Stimulated activated CD4-positive, alpha-beta T cell treated with anti-CD3 and anti-CD28 coated beads, TNF-alpha, amount 100 ng/mL, for 48 hours (primary cell): ENCODE measurements around the gene WFIKKN2.
"Not testable (repeated sequence)": the region's sequence is repeated elsewhere in the genome, so short reads cannot be mapped to it uniquely, and the experiment has no call there.

Experiments
- DNase-seq, 3 donors: peaks; one replicate each; pipeline ENCODE4 v3.0.0-alpha.2; 2020; ENCODE audit warnings: low read depth in 3 of 3

The WFIKKN2 gene

DNA sequence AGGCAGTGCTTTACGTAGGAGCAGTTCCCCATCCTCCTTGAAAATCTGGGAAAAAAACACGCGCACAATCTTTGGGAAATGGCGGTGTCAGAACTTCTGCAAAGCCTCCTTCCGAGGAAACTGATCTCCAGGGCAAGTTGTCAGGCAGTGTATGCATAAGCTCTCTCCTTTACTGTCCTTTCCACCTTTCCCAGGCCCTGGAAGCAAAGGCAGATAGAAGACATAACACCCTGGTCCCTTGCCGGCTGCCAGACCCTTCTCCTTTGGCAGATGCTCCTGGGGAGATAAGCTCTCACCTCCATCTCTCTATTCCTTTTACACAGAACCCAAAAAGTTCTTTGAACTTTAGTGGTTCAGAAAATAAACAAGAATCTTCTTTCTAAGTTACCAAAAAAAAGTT lies 18.4 kb downstream of the WFIKKN2 start:
- no peak for DNase-seq

DNA sequence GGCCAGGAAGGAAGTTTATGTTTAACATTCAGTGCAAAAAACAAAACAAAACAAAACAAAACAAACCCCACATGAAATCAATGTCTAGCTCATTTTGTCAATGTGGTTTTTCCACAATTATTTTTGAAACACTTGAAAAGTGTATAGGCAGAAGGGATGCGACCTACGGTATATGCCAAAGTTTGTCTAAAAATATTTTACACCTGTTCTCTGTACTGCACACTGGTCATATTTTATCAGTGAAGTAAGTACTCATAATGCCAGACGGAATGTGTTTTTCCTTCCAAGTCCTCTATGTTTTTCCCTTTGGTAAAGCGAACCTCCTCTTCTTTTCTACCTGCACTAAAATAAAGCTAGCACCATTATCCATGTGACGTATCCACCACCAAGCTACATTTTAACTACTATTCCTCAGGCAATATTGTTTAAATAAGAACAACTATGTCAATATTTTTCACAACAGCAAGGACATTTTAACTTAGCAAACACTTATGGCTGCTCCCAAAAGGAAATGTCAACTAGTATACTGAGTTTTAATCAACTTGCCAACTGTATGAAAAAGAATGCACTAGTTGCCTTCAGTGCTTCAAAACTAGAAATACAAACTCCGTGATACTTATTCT lies 20.4 kb downstream of the WFIKKN2 start:
- no peak for DNase-seq

- DNase-seq = no peak
These were observed 21.0 kb downstream of the WFIKKN2 start for GRCh38 chr17:50856431-50856830.

DNA sequence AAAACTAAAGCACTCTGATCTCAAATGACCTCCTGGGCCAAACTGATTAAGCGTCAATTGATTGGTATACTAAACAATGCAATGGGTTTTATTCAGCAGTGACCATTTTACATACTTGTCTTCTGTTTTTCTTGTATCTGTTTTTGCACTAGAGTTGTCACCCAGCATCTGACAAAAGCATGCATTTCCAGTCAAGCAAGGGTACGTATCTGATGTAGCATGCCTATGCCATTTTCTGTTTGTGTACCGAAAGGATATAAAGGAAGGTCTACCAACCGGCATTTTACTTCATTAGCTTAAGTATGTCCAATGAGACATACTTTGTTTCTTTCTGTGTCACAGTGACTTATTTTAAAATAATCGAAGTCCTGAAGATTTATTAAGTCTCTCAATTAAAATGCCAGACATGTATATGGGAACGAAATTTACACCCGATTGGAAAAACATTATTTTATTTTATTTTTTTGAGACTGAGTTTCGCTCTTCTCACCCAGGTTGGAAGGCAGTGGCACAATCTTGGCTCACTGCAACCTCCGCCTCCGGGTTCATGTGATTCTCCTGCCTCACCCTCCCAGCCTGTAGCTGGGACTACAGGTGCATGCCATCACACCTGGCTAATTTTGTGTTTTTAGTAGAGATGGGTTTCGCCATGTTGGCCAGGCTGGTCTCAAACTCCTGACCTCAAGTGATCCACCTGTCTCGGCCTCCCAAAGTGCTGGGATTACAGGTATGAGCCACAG lies 23.3 kb downstream of the WFIKKN2 start:
- no peak for DNase-seq

DNA sequence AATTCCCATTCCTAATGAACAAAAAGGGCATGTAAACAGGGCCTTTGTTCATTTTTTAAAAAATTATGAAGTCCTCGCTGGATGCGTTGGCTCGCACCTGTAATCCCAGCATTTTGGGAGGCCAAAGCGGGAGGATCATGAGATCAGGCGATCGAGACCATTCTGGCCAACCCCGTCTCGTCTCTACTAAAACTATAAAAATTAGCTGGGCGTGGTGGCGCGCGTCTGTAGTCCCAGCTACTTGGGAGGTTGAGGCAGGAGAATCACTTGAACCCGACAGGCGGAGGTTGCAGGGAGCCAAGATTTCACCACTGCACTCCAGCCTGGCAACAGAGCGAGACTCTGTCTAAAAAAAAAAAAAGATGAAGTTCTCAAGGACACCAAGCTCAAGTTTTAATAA lies 24.3 kb downstream of the WFIKKN2 start:
- not testable (repeated sequence) for DNase-seq

- no peak for DNase-seq
These were observed 25.9 kb downstream of the WFIKKN2 start for GRCh38 chr17:50861334-50861676.

DNA sequence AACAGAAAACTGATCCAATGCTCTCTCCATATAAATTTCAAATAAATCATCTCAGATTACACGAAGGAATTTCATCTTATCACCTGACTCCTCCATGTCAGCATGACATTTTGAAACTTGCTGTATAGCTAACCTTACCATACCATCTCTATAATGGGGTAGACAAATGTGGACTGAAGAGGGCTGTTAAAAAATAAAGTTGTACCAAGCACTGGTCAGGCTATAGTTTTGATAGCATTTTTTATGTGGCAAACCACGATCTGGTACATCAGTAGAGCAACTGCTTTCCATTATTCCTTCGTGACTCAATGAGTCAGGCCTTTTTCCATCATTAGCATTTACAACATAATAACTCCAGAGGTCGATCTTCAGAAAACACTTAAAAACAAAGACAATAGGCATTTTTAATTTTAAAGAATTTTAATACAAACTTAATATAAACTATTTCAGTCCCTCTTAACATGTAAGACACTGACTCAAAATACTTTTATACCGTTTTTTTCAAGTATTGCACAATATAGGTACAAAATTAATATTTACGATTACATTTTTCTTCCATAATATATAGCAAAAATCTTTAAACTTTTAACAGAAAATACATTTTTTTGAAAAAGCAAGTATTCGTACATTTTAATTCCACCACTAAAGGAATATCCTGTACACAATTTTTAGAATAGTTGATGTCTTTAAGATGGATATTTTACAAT lies 26.6 kb downstream of the WFIKKN2 start:
- no peak for DNase-seq

- DNase-seq = peak in 1 of 3 donors; percentile 41
These were observed 27.9 kb downstream of the WFIKKN2 start for GRCh38 chr17:50863221-50863843.

DNA sequence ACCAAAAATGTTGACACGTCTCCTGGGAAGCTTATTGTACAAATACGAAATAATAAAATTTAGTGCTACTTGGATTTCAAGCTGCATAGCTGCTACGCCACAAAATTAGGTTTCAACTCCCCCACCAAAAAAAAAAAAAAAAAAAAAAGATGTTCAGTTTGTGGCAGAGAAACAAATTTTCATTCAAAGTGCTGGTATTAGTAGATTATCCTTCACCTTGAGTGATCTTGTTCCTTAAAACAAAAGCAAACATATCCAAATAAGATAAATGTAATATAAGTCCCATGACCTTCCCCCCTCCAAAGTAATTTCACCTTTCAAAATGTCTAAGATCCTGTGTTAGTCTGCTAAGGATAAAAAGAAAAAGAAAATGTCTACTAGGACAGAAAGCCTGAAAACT lies 28.5 kb downstream of the WFIKKN2 start:
- no peak for DNase-seq

DNA sequence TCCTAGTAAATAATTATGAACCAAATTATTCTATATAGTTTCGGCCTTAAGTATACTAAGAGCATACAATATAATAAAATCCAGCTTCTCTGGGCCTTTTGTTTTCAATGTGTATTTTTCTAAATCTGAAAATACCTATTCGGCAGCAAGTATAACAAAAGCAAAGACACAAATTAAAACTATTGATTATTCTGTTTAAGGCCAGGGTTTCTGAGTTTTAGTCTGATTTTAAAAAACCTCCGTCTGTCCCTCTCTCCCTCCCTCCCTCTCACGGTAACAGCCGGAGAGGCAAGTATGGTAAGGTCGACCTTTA lies 29.3 kb downstream of the WFIKKN2 start:
- no peak for DNase-seq

DNA sequence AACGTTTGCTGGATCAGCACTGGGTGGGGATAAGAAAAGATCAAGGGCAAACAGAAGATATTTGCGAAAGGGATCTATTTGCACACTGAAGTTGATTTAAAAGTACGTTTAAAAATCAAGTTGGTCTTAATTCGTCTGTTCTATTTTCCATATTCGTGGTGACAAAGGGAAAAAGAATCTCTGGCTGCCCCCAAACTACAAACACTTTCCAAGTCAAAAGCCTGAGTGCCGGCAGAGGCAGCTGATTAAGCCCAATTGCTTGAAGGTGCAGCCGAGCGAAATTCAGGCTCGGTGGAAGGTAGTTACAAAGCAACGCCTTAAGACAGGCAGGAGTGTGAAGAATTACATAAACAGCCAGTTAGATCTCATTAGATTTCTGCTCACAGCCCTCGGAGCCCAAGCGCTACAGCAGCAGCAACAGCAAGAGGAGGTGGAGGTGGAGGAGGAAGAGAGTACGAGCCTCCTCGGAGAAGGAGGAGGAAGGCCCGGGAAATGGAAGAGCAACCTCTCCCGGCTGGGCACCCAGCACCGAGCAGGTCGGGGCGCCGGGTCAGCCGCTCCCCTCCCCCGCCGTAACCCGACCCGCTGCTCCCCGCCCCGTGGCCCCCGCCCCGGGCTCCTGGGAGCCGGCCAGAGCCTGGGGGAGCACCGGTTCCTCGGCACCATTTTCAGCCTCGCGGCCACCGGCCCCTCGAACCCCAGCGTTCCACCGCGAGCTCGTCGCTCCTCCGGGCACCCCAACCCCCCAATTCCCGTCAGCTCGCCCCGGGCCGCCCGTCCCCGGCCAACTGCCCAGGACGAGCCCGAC lies 29.9 kb downstream of the WFIKKN2 start:
- DNase-seq = peak in 2 of 3 donors; percentile 10 to 35

GRCh38 chr17:50865868-50866260 lies 30.5 kb downstream of the WFIKKN2 start:
- DNase-seq = no peak

- DNase-seq = peak; percentile 90 to 97 (median 93)
These were observed 31.0 kb downstream of the WFIKKN2 start, which contains the start of gene TOB1 for GRCh38 chr17:50866261-50866949. TOB1 (minus strand) TSS chr17:50866354; CDS start chr17:50864017, 2,337 bp downstream.

- DNase-seq = peak; percentile 31 to 55 (median 42)
These were observed 31.6 kb downstream of the WFIKKN2 start for GRCh38 chr17:50866950-50867362.

- peak; percentile 64 to 75 (median 71) for DNase-seq
These were observed 32.2 kb downstream of the WFIKKN2 start for GRCh38 chr17:50867363-50868139.

DNA sequence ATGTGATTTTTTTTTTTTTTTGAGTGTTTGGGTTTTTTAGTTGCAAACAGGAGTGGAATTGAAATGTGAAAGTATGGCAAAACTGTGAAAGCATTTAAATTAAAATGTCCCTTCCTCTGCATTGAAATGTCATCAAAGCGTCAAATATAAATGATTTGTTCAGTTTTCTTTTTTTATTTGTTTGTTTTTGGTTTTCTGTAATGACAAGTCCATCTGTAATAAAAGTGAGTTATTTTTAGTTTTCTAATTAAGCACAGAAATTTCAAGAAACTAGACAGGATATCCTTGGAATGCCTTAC lies 32.7 kb downstream of the WFIKKN2 start:
- no peak for DNase-seq

GRCh38 chr17:50868602-50869001 lies 33.2 kb downstream of the WFIKKN2 start:
- no peak for DNase-seq

DNA sequence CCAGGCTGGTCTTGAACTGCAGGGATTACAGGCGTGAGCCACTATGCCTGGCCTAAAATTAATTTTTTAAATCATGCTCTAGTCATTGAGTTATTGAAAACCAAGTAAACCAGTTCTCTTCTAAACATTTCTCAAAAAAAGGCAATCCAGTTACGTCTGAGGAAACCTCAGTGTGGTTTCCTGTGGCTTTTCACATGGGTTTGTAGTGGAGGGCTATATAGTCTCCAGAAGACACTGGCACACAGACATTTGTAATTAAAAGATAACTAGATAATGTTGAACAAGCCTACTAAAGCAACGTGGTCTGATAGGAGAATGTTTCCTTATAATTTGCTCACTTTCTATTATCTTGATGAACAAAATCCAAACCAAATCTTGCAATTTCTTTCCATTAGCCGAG lies 36.0 kb downstream of the WFIKKN2 start:
- no peak for DNase-seq

DNA sequence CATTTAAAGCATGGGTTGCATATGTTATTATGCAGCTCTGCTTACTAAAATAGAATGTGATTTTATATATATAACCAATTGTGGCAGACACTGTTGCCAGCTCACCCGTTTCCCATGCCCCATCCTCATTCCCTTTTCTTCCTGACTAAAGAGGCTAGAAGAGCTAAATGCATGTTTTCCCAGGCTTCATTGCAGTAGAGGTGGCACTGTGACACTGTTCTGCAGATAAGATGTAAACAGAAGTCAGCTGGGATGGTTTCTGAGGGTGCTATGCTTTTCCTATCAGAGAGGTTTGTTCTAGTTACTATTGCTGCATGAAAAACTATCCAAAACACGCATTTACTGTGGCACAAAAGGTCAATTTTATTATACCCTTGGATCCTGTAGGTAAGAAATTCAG lies 36.5 kb downstream of the WFIKKN2 start:
- no peak for DNase-seq

GRCh38 chr17:50872710-50873424 lies 37.5 kb downstream of the WFIKKN2 start:
- peak in 2 of 3 donors; percentile 15 to 39 for DNase-seq
